Neural cell (in vitro differentiated cells): ENCODE measurements around the gene COL15A1.

Source experiments
- CTCF ChIP-seq: fragments of 450-650 bp; IDR thresholded peaks from 2 replicates; pipeline ENCODE4 v1.5.1; 2014; ENCODE audit warnings: antibody characterized with exemption, mild to moderate bottlenecking, moderate library complexity; ENCODE audit not compliant: poor library complexity, severe bottlenecking
- EP300 ChIP-seq: fragments of 450-650 bp; conservative IDR thresholded peaks from 2 replicates; pipeline ENCODE4 v1.6.1; 2014; ENCODE audit warnings: antibody characterized with exemption, mild to moderate bottlenecking, moderate library complexity; ENCODE audit not compliant: poor library complexity, severe bottlenecking
- EZH2 ChIP-seq: fragments of 200-600, 300-800 bp; shearing (Covaris generic), sonication (generic); IDR thresholded peaks from 2 replicates; pipeline ENCODE4 v1.6.1; 2014; ENCODE audit warnings: antibody characterized with exemption, low read length, borderline replicate concordance, mild to moderate bottlenecking; ENCODE audit not compliant: insufficient read depth, poor library complexity, severe bottlenecking
- MXI1 ChIP-seq: fragments of 450-650 bp; conservative IDR thresholded peaks from 2 replicates; pipeline ENCODE4 v1.6.1; 2014; ENCODE audit warnings: antibody characterized with exemption, mild to moderate bottlenecking; ENCODE audit not compliant: poor library complexity, severe bottlenecking
- POLR2AphosphoS5 ChIP-seq: IDR thresholded peaks from 2 replicates; pipeline ENCODE4 v1.6.1; 2012
- RAD21 ChIP-seq: fragments of 450-650 bp; conservative IDR thresholded peaks from 2 replicates; pipeline ENCODE4 v1.6.1; 2014; ENCODE audit warnings: antibody characterized with exemption, mild to moderate bottlenecking, moderate library complexity
- REST ChIP-seq: IDR thresholded peaks from 2 replicates; pipeline ENCODE4 v1.6.1; 2012; ENCODE audit warnings: borderline replicate concordance
- TAF1 ChIP-seq: IDR thresholded peaks from 2 replicates; pipeline ENCODE4 v1.6.1; 2012; ENCODE audit warnings: low read depth

GRCh38 chr9:98964911-98965336, 21.2 kb downstream of the COL15A1 start:
- TF ChIP-seq CTCF (no peak), EP300 (no peak), POLR2AphosphoS5 (no peak), REST (no peak), RAD21 (no peak), MXI1 (no peak), EZH2 (no peak), TAF1 (no peak)
